ENCODE results near the gene OSBPL7.

Gene OSBPL7

DNA sequence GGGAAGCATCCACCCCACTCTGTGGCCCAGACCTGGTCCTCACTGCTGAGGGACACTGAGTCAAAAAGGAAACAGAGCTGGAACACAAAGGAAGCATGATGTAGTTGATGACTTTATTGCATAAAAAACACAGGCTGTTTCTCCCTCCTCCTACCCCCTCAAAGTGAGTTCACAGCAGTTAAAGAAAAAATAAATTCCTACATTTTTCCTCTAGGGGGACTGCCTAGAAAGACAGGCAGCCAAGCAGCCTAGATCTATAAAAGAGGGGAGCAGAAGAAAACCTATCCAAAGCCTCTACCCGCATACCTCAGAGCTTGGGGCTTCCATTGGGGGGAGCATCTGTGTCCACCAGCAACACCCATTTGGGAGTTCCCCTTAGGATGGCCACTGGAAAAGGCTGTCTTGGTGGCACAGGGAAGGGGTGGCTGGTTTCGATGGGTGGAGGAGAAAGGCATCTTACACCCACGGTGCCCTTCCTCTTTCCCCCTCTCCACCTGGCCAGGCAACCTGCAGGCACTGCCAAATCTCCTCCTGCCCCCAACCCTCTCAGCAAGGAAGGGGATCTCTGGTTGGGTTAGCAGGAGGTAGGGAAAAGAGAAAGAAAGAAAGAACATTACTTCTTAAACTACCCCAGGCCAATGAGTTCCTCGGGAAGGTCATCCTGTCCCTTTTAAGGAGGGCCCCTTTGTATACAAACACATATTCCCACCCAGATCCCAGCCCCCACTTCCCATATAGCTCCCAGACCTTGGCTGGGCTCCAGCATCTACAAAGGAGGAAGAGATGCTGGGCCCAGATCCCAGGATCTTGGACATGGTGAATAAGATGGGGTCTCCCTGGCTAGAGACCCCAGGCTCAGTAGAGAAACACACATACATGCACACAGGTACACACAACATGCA is 23.5 kb upstream of the OSBPL7 start:
- Histone ChIP-seq H3K4me1 (ENCODE audit: control insufficient read depth, insufficient read depth, low read length) (peaks cover 41% of the 10 kb centered on the region), H3K4me3 (ENCODE audit: low read length) (no peak overlapping the region), H3K36me3 (ENCODE audit: control insufficient read depth, insufficient read depth, low read length) (no peaks in the 10 kb centered on the region), H3K9me3 (ENCODE audit: control insufficient read depth, low read length) (no peaks in the 10 kb centered on the region), H3K27me3 (ENCODE audit: control insufficient read depth, insufficient read depth, low read length) (peaks cover 42% of the 10 kb centered on the region), H3K9ac (ENCODE audit: low read length) (no peak overlapping the region)

DNA sequence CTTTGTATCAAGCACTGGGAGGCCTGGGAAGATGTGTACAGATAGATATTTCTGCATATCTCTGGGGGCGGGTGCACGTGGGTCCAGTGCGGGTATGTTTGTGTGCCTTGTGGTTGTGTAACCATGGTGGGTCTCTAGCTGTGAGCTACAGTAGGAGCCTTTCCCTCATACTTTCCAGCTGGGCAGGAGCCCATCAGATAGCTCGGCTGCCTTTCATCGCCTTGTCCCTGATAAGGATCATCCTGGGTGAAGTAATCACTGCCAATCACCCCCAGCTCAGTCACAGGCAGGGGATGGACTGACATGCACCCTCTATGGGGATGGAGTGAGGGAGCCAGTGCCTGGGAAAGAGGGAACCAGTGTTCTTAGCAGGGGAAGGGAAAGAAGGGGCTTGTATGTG is 22.6 kb upstream of the OSBPL7 start:
- no peak overlapping the region for H3K4me3 ChIP-seq (ENCODE audit: low read length)
- H3K27me3 ChIP-seq (ENCODE audit: control insufficient read depth, insufficient read depth, low read length), result peaks cover 33% of the 10 kb centered on the region
- no peaks in the 10 kb centered on the region for H3K9me3 ChIP-seq (ENCODE audit: control insufficient read depth, low read length)
- peaks cover 49% of the 10 kb centered on the region for H3K4me1 ChIP-seq (ENCODE audit: control insufficient read depth, insufficient read depth, low read length)
- no peak overlapping the region for H3K9ac ChIP-seq (ENCODE audit: low read length)
- no peaks in the 10 kb centered on the region for H3K36me3 ChIP-seq (ENCODE audit: control insufficient read depth, insufficient read depth, low read length)

GRCh38 chr17:47843391-47843730 is 21.8 kb upstream of the OSBPL7 start:
- Histone ChIP-seq H3K27me3 (ENCODE audit: control insufficient read depth, insufficient read depth, low read length) (peaks cover 27% of the 10 kb centered on the region), H3K9ac (ENCODE audit: low read length) (peak overlapping the region; percentile 32), H3K4me3 (ENCODE audit: low read length) (no peak overlapping the region), H3K36me3 (ENCODE audit: control insufficient read depth, insufficient read depth, low read length) (no peaks in the 10 kb centered on the region), H3K4me1 (ENCODE audit: control insufficient read depth, insufficient read depth, low read length) (peaks cover 49% of the 10 kb centered on the region), H3K9me3 (ENCODE audit: control insufficient read depth, low read length) (no peaks in the 10 kb centered on the region)

- Histone ChIP-seq H3K9me3 (ENCODE audit: control insufficient read depth, low read length) (no peaks in the 10 kb centered on the region), H3K36me3 (ENCODE audit: control insufficient read depth, insufficient read depth, low read length) (no peaks in the 10 kb centered on the region), H3K4me3 (ENCODE audit: low read length) (peak overlapping the region; percentile 96), H3K4me1 (ENCODE audit: control insufficient read depth, insufficient read depth, low read length) (peaks cover 37% of the 10 kb centered on the region), H3K9ac (ENCODE audit: low read length) (peak overlapping the region; percentile 93), H3K27me3 (ENCODE audit: control insufficient read depth, insufficient read depth, low read length) (peaks cover 10% of the 10 kb centered on the region)
Observed at GRCh38 chr17:47841488-47842291, 20.1 kb upstream of the OSBPL7 start.

DNA sequence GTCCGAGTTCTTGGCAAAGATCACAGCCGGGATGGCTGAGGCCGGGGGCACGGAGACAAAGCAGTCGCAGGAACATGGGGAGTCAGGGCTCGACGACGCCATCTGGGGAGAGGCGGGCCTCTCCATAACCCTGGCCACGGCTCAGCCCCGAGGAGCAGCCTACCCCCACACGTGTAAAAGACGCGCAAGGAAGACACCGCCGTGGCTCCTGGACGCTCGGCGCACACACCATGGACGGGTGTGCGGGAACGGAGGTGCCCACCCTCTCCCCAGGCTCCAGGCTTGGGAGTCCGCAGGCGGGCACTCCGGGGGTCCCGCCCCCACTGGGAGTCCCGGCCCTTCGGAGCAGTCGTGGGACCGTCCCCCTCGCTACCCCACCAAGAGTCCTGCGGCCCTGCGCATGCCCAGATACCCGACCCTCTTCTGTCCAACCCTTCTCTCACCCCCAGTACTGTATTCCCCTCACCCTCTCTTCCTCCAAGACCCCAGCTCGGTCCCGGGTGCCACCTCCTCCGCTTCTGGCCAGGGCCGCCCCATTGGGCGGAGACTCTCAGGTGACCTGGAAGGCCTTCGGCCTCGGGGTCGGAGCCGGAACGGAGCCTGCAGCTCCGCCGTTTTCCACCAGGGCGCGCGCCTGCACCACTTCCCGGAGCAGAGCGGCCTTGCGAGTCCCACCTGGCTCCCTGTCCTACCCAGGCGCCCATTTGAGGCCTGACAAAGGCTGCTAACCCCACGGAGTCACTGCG is 19.3 kb upstream of the OSBPL7 start, which contains the start of gene SCRN2:
SCRN2 (minus strand) TSS at position 532 of the 746 bp plus-strand sequence; CDS start at position 102, 430 bp downstream.
- H3K9me3 ChIP-seq (ENCODE audit: control insufficient read depth, low read length), result no peaks in the 10 kb centered on the region
- H3K4me3 ChIP-seq (ENCODE audit: low read length), result peak within 1 kb of the TSS; percentile 96
- H3K4me1 ChIP-seq (ENCODE audit: control insufficient read depth, insufficient read depth, low read length), result peaks cover 37% of the 10 kb centered on the region
- H3K27me3 ChIP-seq (ENCODE audit: control insufficient read depth, insufficient read depth, low read length), result peaks cover 2% of the 10 kb centered on the region
- peak within 1 kb of the TSS; percentile 93 for H3K9ac ChIP-seq (ENCODE audit: low read length)
- no peaks in the 10 kb centered on the region for H3K36me3 ChIP-seq (ENCODE audit: control insufficient read depth, insufficient read depth, low read length)

DNA sequence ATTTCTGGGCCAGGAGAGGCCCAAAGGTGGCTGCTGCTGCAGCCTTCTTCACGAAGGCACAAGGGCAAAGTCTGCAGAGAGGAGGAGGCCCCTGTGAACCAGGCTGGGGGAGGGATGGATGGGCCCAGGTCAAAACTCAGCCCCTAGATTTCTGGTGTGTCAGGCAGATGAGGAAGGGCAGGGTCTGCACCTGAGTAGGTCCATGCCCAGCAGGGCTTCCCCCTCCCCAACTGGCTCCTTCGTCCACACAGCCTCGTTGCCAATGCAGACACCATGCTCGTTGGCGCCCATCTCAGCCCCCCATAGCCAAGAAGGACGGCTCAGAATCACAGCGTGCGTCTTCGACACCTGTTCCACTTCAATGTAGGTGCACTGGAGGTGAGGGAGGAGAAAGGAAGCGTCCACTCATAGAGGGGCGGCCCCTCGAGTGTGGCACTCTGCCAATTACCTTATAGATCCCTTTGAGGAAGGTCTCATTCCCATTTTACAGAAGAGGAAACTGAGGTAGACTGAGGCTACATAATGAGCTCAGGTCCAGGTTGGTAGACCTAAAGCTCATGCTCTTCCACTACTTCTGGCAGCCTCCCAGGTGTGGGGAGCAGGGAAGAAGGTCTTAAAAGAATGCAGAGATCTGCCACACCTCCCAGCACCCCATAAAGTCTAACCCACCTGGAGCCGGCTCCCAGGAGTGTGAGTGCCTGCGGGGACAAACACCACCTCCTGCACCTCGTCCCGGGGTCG is 18.6 kb upstream of the OSBPL7 start:
- Histone ChIP-seq H3K4me3 (ENCODE audit: low read length) (peak overlapping the region; percentile 96), H3K9me3 (ENCODE audit: control insufficient read depth, low read length) (no peaks in the 10 kb centered on the region), H3K4me1 (ENCODE audit: control insufficient read depth, insufficient read depth, low read length) (peaks cover 37% of the 10 kb centered on the region), H3K36me3 (ENCODE audit: control insufficient read depth, insufficient read depth, low read length) (no peaks in the 10 kb centered on the region), H3K9ac (ENCODE audit: low read length) (peak overlapping the region; percentile 93), H3K27me3 (ENCODE audit: control insufficient read depth, insufficient read depth, low read length) (no peaks in the 10 kb centered on the region)

DNA sequence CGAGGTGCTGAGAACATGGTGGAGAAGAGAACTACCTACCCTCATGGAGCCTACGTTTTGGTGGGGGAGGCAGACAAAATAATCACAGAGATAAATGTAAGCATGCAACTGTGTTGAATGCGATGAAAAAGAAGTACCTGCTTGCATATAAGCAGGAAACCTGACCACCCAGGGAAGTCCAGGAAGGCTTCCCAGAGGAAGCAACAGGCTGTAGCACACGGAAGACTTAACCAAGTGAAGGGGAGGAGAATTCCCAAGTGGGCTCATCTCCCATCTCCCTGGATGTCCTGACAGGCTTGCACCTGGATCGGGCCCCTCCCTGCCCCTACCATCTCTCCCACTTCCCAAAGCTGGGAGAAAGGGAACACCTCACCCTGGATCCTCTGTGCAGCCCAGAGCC is 17.5 kb upstream of the OSBPL7 start:
- Histone ChIP-seq H3K9me3 (ENCODE audit: control insufficient read depth, low read length) (no peaks in the 10 kb centered on the region), H3K36me3 (ENCODE audit: control insufficient read depth, insufficient read depth, low read length) (no peaks in the 10 kb centered on the region), H3K27me3 (ENCODE audit: control insufficient read depth, insufficient read depth, low read length) (no peaks in the 10 kb centered on the region), H3K9ac (ENCODE audit: low read length) (no peak overlapping the region), H3K4me1 (ENCODE audit: control insufficient read depth, insufficient read depth, low read length) (peaks cover 37% of the 10 kb centered on the region), H3K4me3 (ENCODE audit: low read length) (no peak overlapping the region)

GRCh38 chr17:47838636-47839035 is 17.0 kb upstream of the OSBPL7 start:
- Histone ChIP-seq H3K9ac (ENCODE audit: low read length) (no peak overlapping the region), H3K36me3 (ENCODE audit: control insufficient read depth, insufficient read depth, low read length) (no peaks in the 10 kb centered on the region), H3K4me3 (ENCODE audit: low read length) (no peak overlapping the region), H3K27me3 (ENCODE audit: control insufficient read depth, insufficient read depth, low read length) (no peaks in the 10 kb centered on the region), H3K9me3 (ENCODE audit: control insufficient read depth, low read length) (no peaks in the 10 kb centered on the region), H3K4me1 (ENCODE audit: control insufficient read depth, insufficient read depth, low read length) (peaks cover 37% of the 10 kb centered on the region)

DNA sequence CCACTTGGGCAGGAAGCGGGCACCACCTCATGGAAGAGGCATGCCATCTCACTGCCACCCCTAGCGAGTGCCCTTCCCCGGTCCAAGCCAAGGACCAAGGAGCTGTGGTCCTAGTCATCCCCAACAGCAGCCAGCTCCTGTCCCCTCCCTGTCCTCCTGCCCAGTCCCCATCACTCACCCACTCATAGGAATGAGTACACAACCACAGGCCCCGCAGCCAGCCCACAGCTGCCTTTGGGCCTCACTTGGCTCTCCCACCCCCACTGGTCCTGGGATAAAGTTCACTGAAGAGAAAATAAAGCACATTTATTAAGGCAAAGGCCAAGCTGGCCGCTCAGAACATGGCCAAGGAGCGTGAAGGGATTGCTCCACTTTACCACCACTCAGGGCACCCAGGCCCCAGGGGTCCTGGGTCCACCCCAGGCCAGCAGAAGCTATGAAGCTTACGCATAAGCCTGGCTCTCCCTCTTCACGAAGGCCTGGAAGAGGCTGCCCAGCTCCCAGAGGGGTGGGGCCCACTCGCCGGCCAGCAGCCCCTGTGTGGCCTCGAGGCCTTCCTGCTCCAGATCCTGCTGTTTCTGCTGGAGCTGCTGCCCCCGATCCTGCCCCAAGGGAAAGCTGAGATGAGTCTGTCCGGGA is 15.9 kb upstream of the OSBPL7 start:
- Histone ChIP-seq H3K4me1 (ENCODE audit: control insufficient read depth, insufficient read depth, low read length) (peaks cover 26% of the 10 kb centered on the region), H3K9ac (ENCODE audit: low read length) (no peak overlapping the region), H3K36me3 (ENCODE audit: control insufficient read depth, insufficient read depth, low read length) (no peaks in the 10 kb centered on the region), H3K4me3 (ENCODE audit: low read length) (no peak overlapping the region), H3K9me3 (ENCODE audit: control insufficient read depth, low read length) (no peaks in the 10 kb centered on the region), H3K27me3 (ENCODE audit: control insufficient read depth, insufficient read depth, low read length) (no peaks in the 10 kb centered on the region)

- no peak overlapping the region for H3K9ac ChIP-seq (ENCODE audit: low read length)
- H3K4me1 ChIP-seq (ENCODE audit: control insufficient read depth, insufficient read depth, low read length), result peaks cover 22% of the 10 kb centered on the region
- H3K27me3 ChIP-seq (ENCODE audit: control insufficient read depth, insufficient read depth, low read length), result no peaks in the 10 kb centered on the region
- no peaks in the 10 kb centered on the region for H3K9me3 ChIP-seq (ENCODE audit: control insufficient read depth, low read length)
- H3K4me3 ChIP-seq (ENCODE audit: low read length), result no peak overlapping the region
- H3K36me3 ChIP-seq (ENCODE audit: control insufficient read depth, insufficient read depth, low read length), result no peaks in the 10 kb centered on the region
Observed at GRCh38 chr17:47836601-47837000, 15.0 kb upstream of the OSBPL7 start.

DNA sequence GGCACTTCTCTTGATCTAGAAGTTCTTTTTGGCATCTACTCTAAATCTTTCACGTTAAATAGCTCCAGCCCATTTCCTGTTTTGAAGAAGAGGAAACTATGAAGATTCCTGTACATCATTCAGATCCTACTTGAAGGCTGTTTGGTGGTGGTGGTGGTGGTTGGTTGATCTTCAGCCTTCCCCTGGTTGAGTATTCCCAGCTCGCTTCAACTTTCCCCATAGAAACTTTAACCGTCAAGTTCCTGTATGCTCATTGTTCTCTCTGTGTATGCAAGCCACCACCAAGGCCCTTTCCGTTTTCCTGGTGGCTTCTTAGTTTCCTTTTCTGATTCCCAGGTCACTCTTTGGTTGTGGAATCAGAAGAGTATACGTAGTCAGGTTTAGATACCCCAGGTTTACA is 13.2 kb upstream of the OSBPL7 start:
- H3K36me3 ChIP-seq (ENCODE audit: control insufficient read depth, insufficient read depth, low read length), result no peaks in the 10 kb centered on the region

More for the DNA sequence above, 13.2 kb upstream of the OSBPL7 start:
- H3K9me3 ChIP-seq (ENCODE audit: control insufficient read depth, low read length), result no peaks in the 10 kb centered on the region
- H3K27me3 ChIP-seq (ENCODE audit: control insufficient read depth, insufficient read depth, low read length), result no peaks in the 10 kb centered on the region
- no peak overlapping the region for H3K9ac ChIP-seq (ENCODE audit: low read length)
- peaks cover 21% of the 10 kb centered on the region for H3K4me1 ChIP-seq (ENCODE audit: control insufficient read depth, insufficient read depth, low read length)
- H3K4me3 ChIP-seq (ENCODE audit: low read length), result no peak overlapping the region

Data from mucosa of stomach (tissue), 1 donor.